ENCODE data around the gene TMEM242.

TMEM242 gene

GRCh38 chr6:157280157-157280556 lies 43.2 kb downstream of the TMEM242 start:
- no peak for TF ChIP-seq CTCF (IDR thresholded peaks at IDR 0.05; ENCODE audit: insufficient read depth, low read depth, low read length, missing control alignments)
- DNase-seq (ENCODE audit: low read depth): no peak
- no peak overlapping the region for H3K4me3 ChIP-seq (ENCODE audit: low read depth, low read length)

DNA sequence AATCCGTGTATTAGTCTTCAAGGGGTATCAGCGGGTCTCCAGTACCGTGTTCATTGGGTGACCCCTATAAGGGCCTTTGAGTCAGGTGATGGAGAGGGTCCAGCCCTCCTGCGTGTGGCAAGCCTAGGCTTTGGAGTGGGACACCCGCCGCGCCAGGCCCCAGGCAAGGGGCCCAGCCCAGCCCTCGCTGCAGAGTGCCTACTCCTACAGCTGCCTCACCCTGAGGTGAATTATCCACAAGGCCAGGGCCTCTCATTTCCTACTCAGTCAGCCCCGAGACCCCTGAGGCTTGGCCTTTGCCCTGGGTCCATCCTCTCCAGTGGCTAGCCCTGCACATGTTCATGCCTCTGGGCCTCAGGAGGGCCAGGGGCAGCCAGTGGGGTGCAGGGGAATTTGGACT lies 45.1 kb downstream of the TMEM242 start:
- no peak for DNase-seq (ENCODE audit: low read depth)
- TF ChIP-seq CTCF (IDR thresholded peaks at IDR 0.05; ENCODE audit: insufficient read depth, low read depth, low read length, missing control alignments): no peak
- H3K4me3 ChIP-seq (ENCODE audit: low read depth, low read length): no peak overlapping the region

DNA sequence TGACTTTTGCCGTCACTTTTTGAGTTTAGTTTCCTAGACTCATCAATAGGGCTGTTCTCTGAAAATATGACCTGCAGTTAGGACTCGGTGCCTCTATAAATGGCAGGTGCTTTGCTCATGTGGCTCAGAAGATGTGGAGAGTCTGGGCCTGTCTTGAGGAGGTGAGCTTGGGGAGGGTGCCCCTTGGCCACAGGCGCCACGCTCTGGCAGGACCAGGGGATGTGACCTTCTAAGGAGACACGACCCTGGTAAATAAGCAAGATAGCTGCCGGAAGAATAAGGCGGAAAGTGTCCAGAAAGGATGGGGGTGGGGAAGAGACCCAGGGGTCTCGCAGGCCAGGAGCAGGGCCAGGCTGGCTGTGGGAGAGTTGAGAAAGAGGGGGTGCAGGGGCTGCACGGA lies 46.6 kb downstream of the TMEM242 start:
- H3K4me3 ChIP-seq (ENCODE audit: low read depth, low read length): no peak overlapping the region
- TF ChIP-seq CTCF (IDR thresholded peaks at IDR 0.05; ENCODE audit: insufficient read depth, low read depth, low read length, missing control alignments): no peak
- no peak for DNase-seq (ENCODE audit: low read depth)

GRCh38 chr6:157276134-157276532 lies 47.2 kb downstream of the TMEM242 start:
- DNase-seq (ENCODE audit: low read depth): no peak
- no peak for TF ChIP-seq CTCF (IDR thresholded peaks at IDR 0.05; ENCODE audit: insufficient read depth, low read depth, low read length, missing control alignments)
- H3K4me3 ChIP-seq (ENCODE audit: low read depth, low read length): no peak overlapping the region

DNA sequence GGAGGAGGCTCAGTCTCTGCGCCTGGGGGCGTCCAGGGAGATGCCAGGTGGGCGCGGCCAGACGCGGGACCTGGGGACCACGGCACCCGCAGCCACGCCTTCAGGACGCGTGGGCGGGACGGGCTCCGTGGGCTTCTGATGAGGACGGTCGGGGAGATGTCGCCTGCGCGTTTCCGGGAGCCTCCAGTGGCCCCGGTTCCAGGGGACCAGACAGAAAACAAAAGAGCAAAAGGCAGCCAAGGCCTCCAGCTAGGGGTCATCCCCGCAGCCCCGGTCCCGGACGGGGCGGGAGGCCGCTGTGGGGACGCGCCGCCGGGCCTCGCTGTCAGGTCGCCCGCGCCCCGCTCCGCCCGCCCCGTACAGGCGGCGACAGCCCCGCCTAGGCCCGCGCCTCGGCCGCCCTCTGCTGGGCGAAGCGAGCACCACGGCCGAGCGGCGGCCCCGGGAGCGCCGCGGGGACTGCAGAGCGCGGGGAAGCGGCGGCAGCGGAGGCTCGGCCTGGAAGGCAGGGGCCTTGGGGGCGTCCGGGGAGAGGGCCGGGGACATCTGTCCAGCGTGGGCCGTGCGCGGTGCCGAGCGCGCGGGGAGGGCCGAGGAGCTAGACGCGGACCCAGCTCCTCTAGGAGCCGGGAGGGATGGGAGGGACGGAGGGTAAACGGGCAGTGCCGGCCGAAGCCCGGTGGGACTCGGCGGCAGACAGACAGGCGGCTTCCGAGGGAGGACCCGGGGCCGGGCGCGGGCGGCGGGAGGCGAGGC lies 48.7 kb downstream of the TMEM242 start:
- H3K4me3 ChIP-seq (ENCODE audit: low read depth, low read length): peak overlapping the region; percentile 71
- TF ChIP-seq CTCF (IDR thresholded peaks at IDR 0.05; ENCODE audit: insufficient read depth, low read depth, low read length, missing control alignments): peak; percentile 78
- DNase-seq (ENCODE audit: low read depth): peak; percentile 81

DNA sequence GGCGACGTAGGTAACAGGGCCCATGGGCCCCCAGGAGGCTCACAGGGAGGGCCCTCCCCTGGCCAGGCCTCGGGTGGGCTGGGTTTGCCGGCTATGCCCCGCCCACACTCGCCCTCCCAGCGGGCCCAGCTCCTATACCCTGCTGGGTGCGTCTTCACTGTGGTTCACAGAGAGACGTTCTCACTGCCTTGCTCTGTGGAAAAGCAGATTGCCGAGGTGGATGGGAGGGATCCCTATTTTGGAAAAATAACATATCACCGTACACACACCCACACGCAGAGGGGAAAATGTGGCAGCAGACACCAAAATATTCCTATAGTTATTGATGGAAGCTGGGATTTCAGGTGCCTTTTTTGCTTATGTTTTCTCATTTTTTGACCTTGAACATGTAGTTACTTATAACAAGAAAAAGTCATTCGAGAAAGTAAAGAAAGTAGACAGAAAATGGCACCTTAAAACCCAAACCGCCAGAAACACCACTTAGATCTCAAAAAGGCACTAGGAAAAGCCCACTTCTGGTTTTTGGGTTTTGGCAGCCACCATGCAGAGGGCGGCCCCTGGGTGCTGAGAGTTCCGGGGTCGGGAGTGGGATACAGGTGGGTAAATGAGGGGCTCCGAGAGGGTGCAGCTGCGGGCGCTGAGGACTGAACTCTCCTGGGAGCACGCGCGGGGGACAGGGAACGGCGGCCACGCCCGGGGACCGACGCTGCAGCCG lies 49.4 kb downstream of the TMEM242 start:
- peak; percentile 62 for DNase-seq (ENCODE audit: low read depth)
- TF ChIP-seq CTCF (IDR thresholded peaks at IDR 0.05; ENCODE audit: insufficient read depth, low read depth, low read length, missing control alignments): no peak
- peak overlapping the region; percentile 71 for H3K4me3 ChIP-seq (ENCODE audit: low read depth, low read length)
